Loucy (cell line): Measurements from ENCODE around the gene CENPU.

Experiments used
- H2AFZ ChIP-seq: fragments of 200-600 bp; sonication (generic); 2 replicates; pipeline ENCODE4 v1.6.0; 2016; ENCODE audit warnings: antibody characterized with exemption, mild to moderate bottlenecking, low read length, moderate library complexity
- H3F3A ChIP-seq: fragments of 200-600 bp; 2 replicates; pipeline ENCODE4 v1.6.0; 2016; ENCODE audit warnings: antibody characterized with exemption, low read depth, mild to moderate bottlenecking
- H3K27me3 ChIP-seq: fragments of 200-600 bp; sonication (generic); 2 replicates; pipeline ENCODE4 v1.6.1; 2014; ENCODE audit warnings: low read length, mild to moderate bottlenecking; ENCODE audit not compliant: insufficient read depth, poor library complexity, severe bottlenecking
- H3K36me3 ChIP-seq: fragments of 200-600 bp; sonication (generic); 2 replicates; pipeline ENCODE4 v1.6.1; 2016; ENCODE audit warnings: low read length; ENCODE audit not compliant: insufficient read depth
- H3K4me1 ChIP-seq: fragments of 200-600 bp; sonication (generic); 2 replicates; pipeline ENCODE4 v1.5.1; 2014; ENCODE audit warnings: low read length, mild to moderate bottlenecking; ENCODE audit not compliant: insufficient read depth, poor library complexity, severe bottlenecking
- H3K4me2 ChIP-seq: fragments of 200-600 bp; sonication (generic); 2 replicates; pipeline ENCODE4 v1.6.0; 2014; ENCODE audit warnings: antibody characterized with exemption, low read length, low read depth, mild to moderate bottlenecking; ENCODE audit not compliant: poor library complexity, severe bottlenecking
- H3K4me3 ChIP-seq: fragments of 200-600 bp; sonication (generic); 2 replicates; pipeline ENCODE4 v1.5.1; 2014; ENCODE audit warnings: low read length, mild to moderate bottlenecking, mixed read lengths; ENCODE audit not compliant: poor library complexity, severe bottlenecking
- H3K79me2 ChIP-seq: fragments of 200-600 bp; sonication (generic); 2 replicates; pipeline ENCODE4 v1.6.1; 2014; ENCODE audit warnings: low read length; ENCODE audit not compliant: insufficient read depth
- H3K9ac ChIP-seq: fragments of 200-600 bp; sonication (generic); 2 replicates; pipeline ENCODE4 v1.6.0; 2014; ENCODE audit warnings: mild to moderate bottlenecking, low read depth, low read length, moderate library complexity; ENCODE audit not compliant: poor library complexity, severe bottlenecking
- H3K9me2 ChIP-seq: fragments of 200-600 bp; sonication (generic); replicated peaks from 2 replicates; pipeline ENCODE4 v1.6.1; 2016; ENCODE audit warnings: low read depth, low read length, mixed read lengths
- H3K9me3 ChIP-seq: fragments of 200-600 bp; sonication (generic); 2 replicates; pipeline ENCODE4 v1.6.1; 2014; ENCODE audit warnings: mild to moderate bottlenecking, antibody characterized with exemption, low read length, low read depth; ENCODE audit not compliant: insufficient read depth
- H4K20me1 ChIP-seq: fragments of 200-600 bp; sonication (generic); 2 replicates; pipeline ENCODE4 v1.6.0; 2014; ENCODE audit warnings: antibody characterized with exemption, low read length, mild to moderate bottlenecking; ENCODE audit not compliant: insufficient read depth, poor library complexity, severe bottlenecking
- CTCF ChIP-seq: fragments of 200-600 bp; sonication (generic); conservative IDR thresholded peaks from 2 replicates; pipeline ENCODE4 v1.5.1; 2014; ENCODE audit warnings: mild to moderate bottlenecking, antibody characterized with exemption, low read length
- EZH2phosphoT487 ChIP-seq: fragments of 200-600 bp; IDR thresholded peaks from 2 replicates; pipeline ENCODE4 v1.6.1; 2018; ENCODE audit warnings: antibody characterized with exemption, mild to moderate bottlenecking, moderate library complexity, borderline replicate concordance

CENPU gene

GRCh38 chr4:184778325-184778724 lies 44.4 kb upstream of the CENPU start:
- H2AFZ ChIP-seq = no peak overlapping the region
- no peak overlapping the region for H3K4me2 ChIP-seq
- H3F3A ChIP-seq = no peaks in the 10 kb centered on the region
- H3K4me3 ChIP-seq = no peak overlapping the region
- no peaks in the 10 kb centered on the region; the same call in 1 of the 2 replicates for H3K9me3 ChIP-seq
- TF ChIP-seq EZH2phosphoT487 = no peak
- no peaks in the 10 kb centered on the region for H3K9me2 ChIP-seq
- no peak overlapping the region for H3K9ac ChIP-seq
- H4K20me1 ChIP-seq = no peaks in the 10 kb centered on the region
- no peaks in the 10 kb centered on the region for H3K36me3 ChIP-seq
- no peaks in the 10 kb centered on the region for H3K79me2 ChIP-seq
- H3K27me3 ChIP-seq = no peaks in the 10 kb centered on the region
- H3K4me1 ChIP-seq = no peaks in the 10 kb centered on the region

GRCh38 chr4:184776821-184777220 lies 42.9 kb upstream of the CENPU start:
- TF ChIP-seq CTCF (no peak), EZH2phosphoT487 (no peak)

GRCh38 chr4:184775854-184776555 lies 42.1 kb upstream of the CENPU start:
- no peaks in the 10 kb centered on the region for H3K27me3 ChIP-seq
- H3K4me3 ChIP-seq = no peak overlapping the region
- H3K4me1 ChIP-seq = no peaks in the 10 kb centered on the region
- no peak overlapping the region for H2AFZ ChIP-seq
- H3K9me2 ChIP-seq = no peaks in the 10 kb centered on the region
- H3K9ac ChIP-seq = no peak overlapping the region
- no peaks in the 10 kb centered on the region for H3K36me3 ChIP-seq
- H3K4me2 ChIP-seq = no peak overlapping the region
- no peaks in the 10 kb centered on the region for H4K20me1 ChIP-seq
- no peaks in the 10 kb centered on the region for H3K79me2 ChIP-seq
- TF ChIP-seq EZH2phosphoT487 (no peak), CTCF (no peak)
- H3F3A ChIP-seq = no peaks in the 10 kb centered on the region
- no peaks in the 10 kb centered on the region; the same call in 1 of the 2 replicates for H3K9me3 ChIP-seq

More at GRCh38 chr4:184776821-184777220, 42.9 kb upstream of the CENPU start:
- no peaks in the 10 kb centered on the region for H3K27me3 ChIP-seq
- no peaks in the 10 kb centered on the region; the same call in 1 of the 2 replicates for H3K9me3 ChIP-seq
- H3K36me3 ChIP-seq = no peaks in the 10 kb centered on the region
- no peaks in the 10 kb centered on the region for H4K20me1 ChIP-seq
- H3K4me3 ChIP-seq = no peak overlapping the region
- H3K9ac ChIP-seq = no peak overlapping the region
- H3K4me2 ChIP-seq = no peak overlapping the region
- no peaks in the 10 kb centered on the region for H3K79me2 ChIP-seq
- no peaks in the 10 kb centered on the region for H3K4me1 ChIP-seq
- no peak overlapping the region for H2AFZ ChIP-seq
- H3K9me2 ChIP-seq = no peaks in the 10 kb centered on the region
- no peaks in the 10 kb centered on the region for H3F3A ChIP-seq

- H3K27me3 ChIP-seq = no peaks in the 10 kb centered on the region
- no peak overlapping the region for H3K9ac ChIP-seq
- H3K4me2 ChIP-seq = no peak overlapping the region
- H3K9me2 ChIP-seq = no peaks in the 10 kb centered on the region
- H3K4me1 ChIP-seq = no peaks in the 10 kb centered on the region
- H3K9me3 ChIP-seq = no peaks in the 10 kb centered on the region
- H3F3A ChIP-seq = no peaks in the 10 kb centered on the region
- H3K79me2 ChIP-seq = no peaks in the 10 kb centered on the region
- no peak for TF ChIP-seq EZH2phosphoT487
- TF ChIP-seq CTCF = no peak
- no peak overlapping the region for H2AFZ ChIP-seq
- no peaks in the 10 kb centered on the region for H3K36me3 ChIP-seq
- no peaks in the 10 kb centered on the region for H4K20me1 ChIP-seq
- H3K4me3 ChIP-seq = no peak overlapping the region
Measured at GRCh38 chr4:184774152-184774551, 40.3 kb upstream of the CENPU start.
